Endothelial cell of umbilical vein (primary cell): ENCODE results near the gene ZEB1. TPM values are rescaled to one million over a fixed set of nuclear protein-coding genes. Genes with fewer than 3 reads are reported as not detected.
A peak's percentile ranks its signal among the peaks of the same experiment; 100 is the strongest.

Experiments used
- BruUV-seq: library from RNA; stranded (reverse); fragments of 400-500 nt; replicated peaks from 2 replicates; lab custom pipeline; 2021; lab: Mats Ljungman, UMichigan
- CTCF ChIA-PET: fragments of 300-600, 350-600 bp; sonication (Branson Sonifier 250); formaldehyde crosslinking; loops from one replicate; lab custom pipeline; 2021; ENCODE audit warnings: antibody characterized with exemption, inconsistent platforms; lab: Charles Lee
- POLR2A ChIA-PET: fragments of 300-600, 350-600 bp; sonication (Branson Sonifier 250); formaldehyde crosslinking; loops from one replicate; lab custom pipeline; 2021; ENCODE audit warnings: antibody characterized with exemption, inconsistent platforms; lab: Charles Lee
- DNase-seq: peaks from one replicate; pipeline ENCODE4 v3.0.0-alpha.2; 2011; ENCODE audit warnings: low read depth, low spot score
- FAIRE-seq: peaks from 2 replicates; lab custom pipeline; 2011; peaks lifted over from hg19 to GRCh38; lab: Jason Lieb, UNC
- H2AFZ ChIP-seq: 2 replicates; pipeline ENCODE4 v1.6.0; 2012; ENCODE audit warnings: low read depth, low read length, control low read depth, inconsistent platforms
- H3K27ac ChIP-seq: 2 replicates; pipeline ENCODE4 v1.5.1; 2011; ENCODE audit warnings: low read depth, mild to moderate bottlenecking, control low read depth, low read length, moderate library complexity; ENCODE audit not compliant: insufficient read depth
- H3K27me3 ChIP-seq, 2 experiments: 2 replicates each; pipeline versions ENCODE4 v1.6.0 to v1.6.1; 2011; ENCODE audit warnings: low read length in 2 of 2, mixed read lengths in 1 of 2; ENCODE audit not compliant: control insufficient read depth in 2 of 2, insufficient read depth in 2 of 2
- H3K36me3 ChIP-seq, 2 experiments: 2 replicates in 1 of 2; 3 replicates in 1 of 2; pipeline ENCODE4 v1.5.1; 2011; ENCODE audit warnings: low read length in 2 of 2, mild to moderate bottlenecking in 1 of 2, moderate library complexity in 1 of 2; ENCODE audit not compliant: control insufficient read depth in 2 of 2, insufficient read depth in 2 of 2; ENCODE audit errors: extremely low read depth in 1 of 2
- H3K4me1 ChIP-seq: 3 replicates; pipeline ENCODE4 v1.5.1; 2011; ENCODE audit warnings: mild to moderate bottlenecking, low read length; ENCODE audit not compliant: control insufficient read depth, insufficient read depth; ENCODE audit errors: extremely low read depth
- H3K4me2 ChIP-seq: 2 replicates; pipeline ENCODE4 v1.6.1; 2011; ENCODE audit warnings: low read length, control low read depth, mixed read lengths; ENCODE audit not compliant: insufficient read depth
- H3K4me3 ChIP-seq, 3 experiments: fragments of 200-600 bp in 1 of 3; sonication (generic), shearing (Covaris generic) in 1 of 3; replicated peaks in 1 of 3; 2 replicates each; pipeline ENCODE4 v1.5.1; 2011 to 2016; ENCODE audit warnings: control low read depth in 3 of 3, low read length in 3 of 3, mild to moderate bottlenecking in 2 of 3, inconsistent platforms in 1 of 3, low read depth in 1 of 3, moderate library complexity in 1 of 3; ENCODE audit not compliant: insufficient read depth in 1 of 3
- H3K79me2 ChIP-seq: 2 replicates; pipeline ENCODE4 v1.6.0; 2012; ENCODE audit warnings: low read length, inconsistent platforms; ENCODE audit not compliant: control insufficient read depth, insufficient read depth
- H3K9ac ChIP-seq: replicated peaks from 2 replicates; pipeline ENCODE3; 2011; ENCODE audit warnings: low read length, control low read depth; ENCODE audit not compliant: insufficient read depth; ENCODE audit errors: extremely low read depth
- H3K9me1 ChIP-seq: replicated peaks from 3 replicates; pipeline ENCODE4 v1.6.0; 2011; ENCODE audit warnings: mild to moderate bottlenecking, low read length; ENCODE audit not compliant: control insufficient read depth, insufficient read depth; ENCODE audit errors: extremely low read depth
- H3K9me3 ChIP-seq: replicated peaks from 2 replicates; pipeline ENCODE4 v1.5.1; 2012; ENCODE audit warnings: low read length, inconsistent platforms; ENCODE audit not compliant: control insufficient read depth, insufficient read depth
- H4K20me1 ChIP-seq: replicated peaks from 2 replicates; pipeline ENCODE3; 2011; ENCODE audit warnings: mild to moderate bottlenecking, low read length; ENCODE audit not compliant: control insufficient read depth, insufficient read depth; ENCODE audit errors: extremely low read depth
- CTCF ChIP-seq, 2 donors: IDR thresholded peaks; 1 replicate in 1 of 2; 2 replicates in 1 of 2; pipeline ENCODE4 v1.5.1; 2011; ENCODE audit warnings: low read length in 2 of 2, mild to moderate bottlenecking in 2 of 2, moderate library complexity in 2 of 2, control low read depth in 1 of 2, inconsistent platforms in 1 of 2, low read depth in 1 of 2; ENCODE audit not compliant: insufficient read depth in 1 of 2; ENCODE audit errors: extremely low read depth in 1 of 2
- EZH2 ChIP-seq: IDR thresholded peaks from 2 replicates; pipeline ENCODE4 v1.6.1; 2012; ENCODE audit warnings: borderline replicate concordance, low read depth, mild to moderate bottlenecking, moderate library complexity, low read length, inconsistent platforms; ENCODE audit not compliant: severe bottlenecking
- FOS ChIP-seq: IDR thresholded peaks from 2 replicates; pipeline ENCODE4 v1.6.1; 2011; ENCODE audit warnings: mild to moderate bottlenecking, low read length, moderate library complexity, borderline replicate concordance; ENCODE audit not compliant: insufficient read depth
- GATA2 ChIP-seq: IDR thresholded peaks from 2 replicates; pipeline ENCODE4 v1.7.0; 2011; ENCODE audit warnings: low read depth, mild to moderate bottlenecking, moderate library complexity, mixed read lengths, low read length; ENCODE audit not compliant: insufficient read length, insufficient read depth
- JUN ChIP-seq: IDR thresholded peaks from 2 replicates; pipeline ENCODE4 v1.6.1; 2011; ENCODE audit warnings: borderline replicate concordance, low read depth; ENCODE audit not compliant: insufficient read length, insufficient read depth
- MYC ChIP-seq: IDR thresholded peaks from one replicate; pipeline ENCODE4 v1.6.1; 2011; ENCODE audit warnings: mild to moderate bottlenecking, low read depth, low read length
- POLR2A ChIP-seq: IDR thresholded peaks from 2 replicates; pipeline ENCODE4 v1.6.1; 2012; ENCODE audit warnings: low read depth, mild to moderate bottlenecking, control low read depth, low read length
- POLR2AphosphoS5 ChIP-seq: IDR thresholded peaks from 2 replicates; pipeline ENCODE4 v1.6.1; 2012; ENCODE audit warnings: low read depth, mild to moderate bottlenecking, control low read depth, low read length, moderate library complexity; ENCODE audit not compliant: insufficient read depth
- dilution Hi-C: fragments of 300-500 bp; cut with MboI; formaldehyde crosslinking; loops from one replicate; pipeline ENCODE4 v1.15.0; 2019; ENCODE audit warnings: low sequenced_read_pairs; ENCODE audit not compliant: extremely low pct_ligation_motif_present
- intact Hi-C: fragments of 100-400 bp; cut with micrococcal nuclease; formaldehyde crosslinking; loops from one replicate; pipeline ENCODE4 v1.10.0; 2022
- polyA plus RNA-seq, 4 experiments: library from polyadenylated mRNA; depleted of rRNA in 3 of 4; stranded (reverse) in 3 of 4; unstranded in 1 of 4; fragments of >200 nt; gene quantifications; 2 replicates each; pipeline versions ENCODE4 v1.2.1 to v1.2.3, GENCODE V29; 2011 to 2012; ENCODE audit warnings: missing spikeins in 1 of 4
- total RNA-seq: library from RNA; stranded (reverse); gene quantifications from 2 replicates; pipeline ENCODE4 v1.2.3, GENCODE V29; 2021
- TF ChIP-seq, protein P1 (sequence below): IDR thresholded peaks from 2 replicates; pipeline ENCODE4 v1.6.1; 2011; ENCODE audit not compliant: insufficient read depth, insufficient read length

Gene ZEB1
- total and polyA plus RNA-seq, 2 donors (not counting 3 experiments of a cell fraction or from before 2014, with no cell fraction given) = 19.8 to 130 TPM

GRCh38 chr10:31317652-31318381, 1.2 kb upstream of the ZEB1 start:
- TF ChIP-seq CTCF (IDR thresholded peaks at IDR 0.05; ENCODE audit: extremely low read depth in 1 of 2, insufficient read depth in 1 of 2, low read depth in 1 of 2, low read length in 2 of 2) (no peak), POLR2AphosphoS5 (no peak), FOS (peak; percentile 70), JUN (no peak), POLR2A (no peak), MYC (no peak), GATA2 (peak; percentile 78), EZH2 (no peak)
- TF ChIP-seq, protein P1, sequence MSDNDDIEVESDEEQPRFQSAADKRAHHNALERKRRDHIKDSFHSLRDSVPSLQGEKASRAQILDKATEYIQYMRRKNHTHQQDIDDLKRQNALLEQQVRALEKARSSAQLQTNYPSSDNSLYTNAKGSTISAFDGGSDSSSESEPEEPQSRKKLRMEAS = no peak

More at GRCh38 chr10:31317652-31318381, 1.2 kb upstream of the ZEB1 start:
- no peaks in the 10 kb centered on the region for H3K36me3 ChIP-seq
- peaks cover 10% of the 10 kb centered on the region for H4K20me1 ChIP-seq
- peak overlapping the region; percentile 96 for H3K27ac ChIP-seq
- peaks cover 54% of the 10 kb centered on the region for H3K4me1 ChIP-seq
- TSS peak; percentile 61 for BruUV-seq
- peak overlapping the region; percentile 65 to 88 (median 74) for H3K4me3 ChIP-seq
- H3K9ac ChIP-seq = peak overlapping the region; percentile 97
- no peaks in the 10 kb centered on the region for H3K27me3 ChIP-seq
- FAIRE-seq (peak; percentile 73), DNase-seq (peak; percentile 88)
- ChIA-PET CTCF (interaction anchor here (1.3 to 2.6 kb wide), 6 partner anchors 19 to 566 kb away, joined by 3 to 13 read pairs (median 6); partner anchors contain the start of gene ZNF438), POLR2A (interaction anchor here (0.9 to 1.5 kb wide), 2 partner anchors 40 to 286 kb away, joined by 3 to 4 read pairs; partner anchors contain the start of gene ZNF438)
- H3K79me2 ChIP-seq = peaks cover 52% of the 10 kb centered on the region
- H2AFZ ChIP-seq = peak overlapping the region; percentile 41
- no peaks in the 10 kb centered on the region for H3K9me3 ChIP-seq
- H3K4me2 ChIP-seq = peak overlapping the region; percentile 95
- H3K9me1 ChIP-seq = no peaks in the 10 kb centered on the region
- intact Hi-C loops (loop anchor here (1.0 to 10.0 kb wide), 11 partner anchors 39 to 503 kb away; no protein-coding TSS in a partner anchor), dilution Hi-C loops (no loop called here)
